Fibroblast of skin of abdomen (primary cell): ENCODE data around the gene SIVA1.

Experiments used
- DNase-seq: peaks from one replicate; pipeline ENCODE4 v3.0.0-alpha.2; 2013

SIVA1 gene

GRCh38 chr14:104771918-104772706 is 19.2 kb downstream of the SIVA1 start:
- DNase-seq = no peak

- DNase-seq = no peak
Observed at GRCh38 chr14:104772707-104773504, 20.0 kb downstream of the SIVA1 start.

GRCh38 chr14:104773505-104774452 is 20.8 kb downstream of the SIVA1 start:
- DNase-seq = no peak

- DNase-seq = no peak
Observed at GRCh38 chr14:104774453-104775072, 21.6 kb downstream of the SIVA1 start.

GRCh38 chr14:104775073-104775489 is 22.1 kb downstream of the SIVA1 start:
- no peak for DNase-seq

GRCh38 chr14:104776481-104776880 is 23.5 kb downstream of the SIVA1 start:
- DNase-seq = no peak

- DNase-seq = no peak
Observed at GRCh38 chr14:104776961-104777807, 24.2 kb downstream of the SIVA1 start.

- no peak for DNase-seq
Observed at GRCh38 chr14:104777808-104778249, 24.9 kb downstream of the SIVA1 start.

GRCh38 chr14:104778694-104779331 is 25.9 kb downstream of the SIVA1 start:
- DNase-seq = no peak

GRCh38 chr14:104779776-104780512 is 27.0 kb downstream of the SIVA1 start:
- no peak for DNase-seq

- DNase-seq = no peak
Observed at GRCh38 chr14:104780513-104781030, 27.6 kb downstream of the SIVA1 start.

GRCh38 chr14:104781271-104782077 is 28.5 kb downstream of the SIVA1 start:
- no peak for DNase-seq

- no peak for DNase-seq
Observed at GRCh38 chr14:104782086-104782807, 29.3 kb downstream of the SIVA1 start.

- no peak for DNase-seq
Observed at GRCh38 chr14:104782808-104783139, 29.8 kb downstream of the SIVA1 start.

- no peak for DNase-seq
Observed at GRCh38 chr14:104783484-104784217, 30.7 kb downstream of the SIVA1 start.

GRCh38 chr14:104784218-104784568 is 31.2 kb downstream of the SIVA1 start:
- DNase-seq = no peak
